ENCODE results near the gene PLLP. TPM values are rescaled to one million over a fixed set of nuclear protein-coding genes. Genes with fewer than 3 reads are reported as not detected.

PLLP gene
- total and polyA plus RNA-seq, 9 of the 15 experiments (the other 6 are each of a cell fraction or from before 2014, with no cell fraction given), result 0.09 to 0.96 (median 0.27) TPM

DNA sequence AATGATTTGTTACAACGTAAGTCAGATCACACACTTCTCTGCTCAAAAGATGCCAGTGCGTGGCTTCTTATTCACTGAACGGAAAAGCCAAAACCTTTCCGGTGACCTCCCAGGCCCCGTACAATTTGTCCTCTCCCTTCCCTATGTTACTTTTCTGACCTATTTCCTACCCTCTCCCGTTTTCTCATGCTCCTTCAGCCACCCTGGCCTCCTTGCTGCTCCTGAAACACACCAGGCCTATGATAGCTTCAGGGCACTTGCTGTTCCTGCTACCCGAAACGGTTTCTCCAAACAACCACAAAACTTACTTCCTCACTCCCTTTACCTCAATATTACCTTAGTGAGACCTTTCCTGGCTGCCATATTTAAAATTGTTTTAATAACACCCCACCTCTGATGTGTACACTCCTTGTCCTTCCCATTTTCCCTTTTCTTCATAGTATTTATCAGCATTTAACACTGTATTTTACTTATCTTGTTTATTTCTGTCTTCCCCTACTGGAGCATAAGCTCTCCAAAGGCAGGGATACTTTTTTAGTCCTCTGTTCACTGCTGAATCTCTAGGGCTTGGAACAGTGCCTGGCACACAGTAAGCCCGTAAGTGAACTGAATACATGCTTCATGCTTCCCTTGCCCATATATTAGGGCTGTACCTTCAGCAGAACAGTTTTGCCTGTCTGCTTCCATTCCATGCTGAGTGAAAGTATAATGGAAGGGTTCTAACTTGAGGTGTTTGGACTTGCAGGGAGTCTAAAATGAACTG lies 50.3 kb downstream of the PLLP start:
- no TSS peak for BruUV-seq (replicated peaks)
- Histone ChIP-seq H4K20me1 (replicated peaks; ENCODE audit: control insufficient read depth, insufficient read depth, low read length) (no peaks in the 10 kb centered on the region), H3K4me2 (ENCODE audit: insufficient read depth, low read length) (no peak overlapping the region), H2AFZ (ENCODE audit: low read depth, low read length) (no peak overlapping the region), H3K27ac (ENCODE audit: extremely low read depth, low read depth, low read length) (no peak overlapping the region), H3K4me3 (no peak overlapping the region), H3K4me1 (replicated peaks in 1 of 2; ENCODE audit: control insufficient read depth in 2 of 2, insufficient read depth in 2 of 2, low read length in 2 of 2) (peaks cover 0 to 9% of the 10 kb centered on the region in 2 experiments; a peak in 2 of 5 replicates), H3K36me3 (ENCODE audit: control insufficient read depth, insufficient read depth, low read length) (peaks cover 84% of the 10 kb centered on the region), H3K9ac (ENCODE audit: insufficient read depth in 1 of 2, low read depth in 2 of 2, low read length in 2 of 2) (no peak overlapping the region), H3K9me3 (replicated peaks; ENCODE audit: control insufficient read depth, insufficient read depth, low read depth, low read length) (no peaks in the 10 kb centered on the region), H3K9me1 (ENCODE audit: control insufficient read depth, insufficient read depth, low read length) (no peaks in the 10 kb centered on the region), H3K27me3 (ENCODE audit: control insufficient read depth in 2 of 2, insufficient read depth in 2 of 2, low read length in 2 of 2) (no peaks in the 10 kb centered on the region), H3K79me2 (ENCODE audit: control insufficient read depth, insufficient read depth, low read length) (no peaks in the 10 kb centered on the region)
- intact Hi-C loops (cut with micrococcal nuclease), result no loop called here
- POLR2A ChIA-PET, result no interaction called here
- ATAC-seq, result no peak
- no peak for FAIRE-seq
- no peak for DNase-seq (ENCODE audit: extremely low read depth in 1 of 4, low spot score in 3 of 4)
- TF ChIP-seq, protein P1, sequence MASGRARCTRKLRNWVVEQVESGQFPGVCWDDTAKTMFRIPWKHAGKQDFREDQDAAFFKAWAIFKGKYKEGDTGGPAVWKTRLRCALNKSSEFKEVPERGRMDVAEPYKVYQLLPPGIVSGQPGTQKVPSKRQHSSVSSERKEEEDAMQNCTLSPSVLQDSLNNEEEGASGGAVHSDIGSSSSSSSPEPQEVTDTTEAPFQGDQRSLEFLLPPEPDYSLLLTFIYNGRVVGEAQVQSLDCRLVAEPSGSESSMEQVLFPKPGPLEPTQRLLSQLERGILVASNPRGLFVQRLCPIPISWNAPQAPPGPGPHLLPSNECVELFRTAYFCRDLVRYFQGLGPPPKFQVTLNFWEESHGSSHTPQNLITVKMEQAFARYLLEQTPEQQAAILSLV (tag; IDR thresholded peaks at IDR 0.05), result no peak
- TF ChIP-seq ZBTB17 (CRISPR knock-in tag; IDR thresholded peaks at IDR 0.05) (no peak), LARP7 (IDR thresholded peaks at IDR 0.05) (no peak), CSDE1 (IDR thresholded peaks at IDR 0.05) (no peak), ZNF76 (CRISPR knock-in tag; IDR thresholded peaks at IDR 0.05; ENCODE audit: borderline replicate concordance) (no peak), CXXC5 (CRISPR knock-in tag; IDR thresholded peaks at IDR 0.05) (no peak)
- TF ChIP-seq, protein P2, sequence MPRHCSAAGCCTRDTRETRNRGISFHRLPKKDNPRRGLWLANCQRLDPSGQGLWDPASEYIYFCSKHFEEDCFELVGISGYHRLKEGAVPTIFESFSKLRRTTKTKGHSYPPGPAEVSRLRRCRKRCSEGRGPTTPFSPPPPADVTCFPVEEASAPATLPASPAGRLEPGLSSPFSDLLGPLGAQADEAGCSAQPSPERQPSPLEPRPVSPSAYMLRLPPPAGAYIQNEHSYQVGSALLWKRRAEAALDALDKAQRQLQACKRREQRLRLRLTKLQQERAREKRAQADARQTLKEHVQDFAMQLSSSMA (CRISPR knock-in tag; IDR thresholded peaks at IDR 0.05), result no peak
- 89% methylated on average over 9 of the region's 9 CpGs for WGBS (ENCODE audit: insufficient coverage, low coverage, missing lambda C conversion rate)
- in situ Hi-C loops (cut with MboI), result no loop called here
- CTCF ChIA-PET (ENCODE audit: low intra/inter-chr PET ratio), result no interaction called here

All from K562 (cell line).